ENCODE measurements around the gene GALNT6. TPM values are rescaled to one million over a fixed set of nuclear protein-coding genes. Genes with fewer than 3 reads are reported as not detected.

GALNT6 gene, protein sequence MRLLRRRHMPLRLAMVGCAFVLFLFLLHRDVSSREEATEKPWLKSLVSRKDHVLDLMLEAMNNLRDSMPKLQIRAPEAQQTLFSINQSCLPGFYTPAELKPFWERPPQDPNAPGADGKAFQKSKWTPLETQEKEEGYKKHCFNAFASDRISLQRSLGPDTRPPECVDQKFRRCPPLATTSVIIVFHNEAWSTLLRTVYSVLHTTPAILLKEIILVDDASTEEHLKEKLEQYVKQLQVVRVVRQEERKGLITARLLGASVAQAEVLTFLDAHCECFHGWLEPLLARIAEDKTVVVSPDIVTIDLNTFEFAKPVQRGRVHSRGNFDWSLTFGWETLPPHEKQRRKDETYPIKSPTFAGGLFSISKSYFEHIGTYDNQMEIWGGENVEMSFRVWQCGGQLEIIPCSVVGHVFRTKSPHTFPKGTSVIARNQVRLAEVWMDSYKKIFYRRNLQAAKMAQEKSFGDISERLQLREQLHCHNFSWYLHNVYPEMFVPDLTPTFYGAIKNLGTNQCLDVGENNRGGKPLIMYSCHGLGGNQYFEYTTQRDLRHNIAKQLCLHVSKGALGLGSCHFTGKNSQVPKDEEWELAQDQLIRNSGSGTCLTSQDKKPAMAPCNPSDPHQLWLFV
- 210 and 402 TPM in 2 replicates for total RNA-seq

DNA sequence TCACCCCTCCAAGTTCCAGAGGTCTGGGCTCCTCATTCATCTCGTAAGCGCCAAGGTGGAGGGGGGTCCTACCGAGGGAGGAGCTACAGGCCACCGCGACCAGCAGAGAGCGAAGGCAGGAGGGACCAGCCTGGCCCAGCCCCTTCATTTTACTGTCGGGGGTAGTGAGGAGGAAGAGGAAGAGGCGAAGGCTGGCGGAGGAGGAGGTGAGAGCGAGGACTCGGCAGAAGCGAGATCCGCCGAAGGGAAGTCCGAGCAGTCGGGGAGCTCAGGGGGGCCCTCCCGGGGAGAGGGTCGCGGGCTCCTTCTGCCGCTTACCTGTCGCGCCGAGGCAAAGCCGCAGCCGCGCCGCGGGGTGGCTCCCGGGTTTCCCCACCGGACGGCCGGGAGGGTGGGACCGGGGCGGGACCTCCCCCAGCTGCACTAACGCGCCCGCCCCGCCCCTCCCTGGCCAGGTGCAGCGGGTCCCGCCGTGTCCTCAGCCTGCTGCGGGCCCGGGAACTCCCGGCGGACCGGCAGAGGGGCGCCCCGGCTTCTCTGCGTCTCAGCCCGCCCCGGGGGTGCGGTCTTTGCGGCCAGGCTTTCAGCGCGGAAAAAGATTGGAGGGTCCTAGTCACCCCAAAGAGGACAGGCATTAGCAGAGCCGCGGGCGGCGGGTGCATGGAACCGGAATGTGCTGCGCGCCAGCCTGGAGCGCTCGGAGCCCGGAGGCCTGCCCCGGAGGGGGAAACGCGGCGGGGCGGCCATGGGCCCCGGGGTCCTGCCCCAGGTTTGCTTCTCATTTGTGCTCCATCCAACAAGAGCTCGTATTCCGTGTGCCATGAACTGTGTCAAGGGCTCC is at the start of gene GALNT6:
Gene GALNT6 (minus strand): TSS at position 124 of the 841 bp plus-strand sequence. CDS start 11,625 bp downstream, outside the sequence.

GRCh38 chr12:51424662-51425539 is 33.7 kb upstream of the GALNT6 start, which contains the start of gene SLC4A8:
SLC4A8 (plus strand) TSS chr12:51424831; CDS start chr12:51424988, 157 bp downstream.

GRCh38 chr12:51346581-51346980 is 44.6 kb downstream of the GALNT6 start, which contains the start of gene CELA1:
CELA1 (minus strand) TSS chr12:51346679; CDS start chr12:51346638, 41 bp downstream.

DNA sequence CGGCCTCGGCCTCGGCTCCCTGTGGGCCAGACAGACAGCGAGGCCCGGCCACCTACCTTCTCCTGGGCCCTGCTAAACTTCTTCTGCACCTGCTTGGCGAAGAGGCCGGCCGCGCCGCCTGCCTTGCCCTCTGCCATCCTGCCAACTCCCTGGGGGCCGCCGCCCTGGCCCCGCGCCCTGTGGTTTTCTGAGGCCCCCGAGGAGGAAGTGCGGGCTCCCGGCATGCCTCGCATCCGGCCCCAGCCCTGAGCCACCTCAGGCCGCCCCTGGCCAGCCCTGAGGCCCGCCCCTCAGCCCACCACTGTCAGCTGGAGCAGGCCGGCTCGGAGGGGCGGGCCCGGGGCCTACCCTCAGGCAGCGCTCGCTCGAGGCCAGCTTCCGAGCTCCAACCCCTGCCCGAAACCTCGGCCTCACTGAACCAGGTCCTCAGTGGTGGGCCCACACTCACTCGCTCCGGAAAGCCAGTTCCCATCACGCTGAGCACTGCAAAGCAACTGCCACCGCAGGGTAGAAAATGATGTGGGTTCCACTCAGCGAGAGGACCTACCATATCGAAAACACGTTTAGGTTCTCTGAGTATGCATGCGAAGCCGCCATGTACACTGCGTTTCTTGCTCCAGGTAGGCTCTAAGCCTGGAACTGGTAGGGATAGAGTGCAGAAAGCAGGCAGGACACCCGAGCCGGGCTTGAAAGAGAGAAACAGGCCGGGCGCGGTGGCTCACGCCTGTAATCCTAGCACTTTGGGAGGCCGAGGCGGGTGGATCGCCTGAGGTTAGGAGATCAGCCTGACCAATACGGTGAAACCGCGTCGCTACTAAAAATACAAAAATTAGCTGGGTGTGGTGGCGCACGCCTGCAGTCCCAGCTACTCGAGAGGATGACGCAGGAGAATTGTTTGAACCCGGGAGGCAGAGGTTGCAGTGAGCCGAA is 67.0 kb downstream of the GALNT6 start, which contains the start of gene BIN2:
Gene BIN2 (minus strand): TSS at position 209 of the 930 bp plus-strand sequence. CDS start 72 bp downstream, at position 137.

Other genes starting within 250 kb of the GALNT6 start
- gene TFCP2, start 218.3 kb downstream of the GALNT6 start, total RNA-seq, result 7.9 and 9.0 TPM in 2 replicates
- 2.2 and 5.1 TPM in 2 replicates for gene POU6F1, start 173.3 kb downstream of the GALNT6 start, total RNA-seq
- gene DAZAP2, start 152.6 kb downstream of the GALNT6 start, total RNA-seq, result 157 and 197 TPM in 2 replicates
- gene SMAGP, start 121.0 kb downstream of the GALNT6 start, total RNA-seq, result 7.9 and 14.5 TPM in 2 replicates
- gene BIN2, start 67.2 kb downstream of the GALNT6 start, total RNA-seq, result under 0.01 TPM in 1 of 2 replicates, not detected in the other
- gene CELA1, start 44.7 kb downstream of the GALNT6 start, total RNA-seq, result not detected in 2 replicates
- 14.1 and 14.9 TPM in 2 replicates for gene SLC4A8, start 33.4 kb upstream of the GALNT6 start, total RNA-seq
- gene SCN8A, start 199.8 kb upstream of the GALNT6 start, total RNA-seq, result 0.11 and 0.39 TPM in 2 replicates

Data from placental epithelial cell (primary cell).